Measurements from ENCODE around the gene CCDC93.

CCDC93 gene

DNA sequence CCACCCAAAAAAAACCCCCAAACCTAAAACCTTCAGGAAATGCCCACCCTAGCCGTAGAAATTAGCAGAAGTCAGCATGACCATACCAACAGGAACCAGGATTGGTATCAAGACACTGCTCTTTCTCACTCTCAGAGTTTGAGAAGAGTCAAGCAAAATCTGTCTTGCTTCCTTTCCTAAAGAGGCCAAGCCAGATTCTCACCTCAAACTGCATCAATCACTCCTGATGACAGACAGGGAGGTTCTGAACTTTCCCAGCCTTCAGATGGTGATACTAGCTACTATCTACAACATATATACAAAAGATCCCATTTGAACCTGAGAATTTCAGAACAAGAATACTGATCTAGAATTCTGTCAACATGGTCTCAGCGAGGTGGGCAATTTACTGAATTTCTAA is 29.7 kb downstream of the CCDC93 start:
- no peak for DNase-seq

DNA sequence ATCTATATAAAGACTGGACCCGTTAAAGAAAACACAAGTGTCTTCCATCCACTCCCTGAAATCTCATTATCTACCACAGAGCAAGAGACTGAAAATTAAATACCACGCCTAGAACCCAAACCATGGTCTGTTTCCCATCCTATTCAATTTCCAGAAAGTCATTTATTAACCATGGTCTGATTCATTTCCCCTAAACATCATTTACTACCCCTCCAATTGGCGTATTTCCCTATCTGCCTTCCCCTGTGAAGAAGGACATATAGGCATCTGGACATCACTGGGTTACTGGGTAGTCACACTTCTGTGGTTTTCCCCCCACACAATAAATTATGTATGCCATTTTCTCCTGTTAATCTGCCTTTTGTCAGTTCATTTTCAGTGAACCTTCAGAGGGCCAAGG is 30.8 kb downstream of the CCDC93 start:
- no peak for DNase-seq

GRCh38 chr2:117982376-117983033 is 31.4 kb downstream of the CCDC93 start:
- no peak for DNase-seq

DNA sequence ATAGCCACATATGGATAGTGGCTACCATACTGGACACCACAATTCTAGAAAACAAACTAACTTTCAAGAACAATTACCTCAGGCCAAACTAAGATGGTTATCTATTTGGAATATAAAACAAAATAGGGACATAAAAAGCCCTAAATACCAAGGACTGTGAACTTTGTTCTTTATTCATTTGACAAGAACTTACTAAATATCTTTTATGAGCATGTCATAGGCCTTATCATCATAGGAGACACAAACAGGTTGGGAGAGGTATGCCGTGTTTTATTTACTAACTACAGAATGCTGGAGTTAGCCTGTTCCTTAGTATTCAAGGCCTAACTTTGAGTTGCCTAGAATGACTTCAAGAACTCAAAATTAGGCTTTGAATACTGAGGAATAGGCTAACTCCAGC is 32.1 kb downstream of the CCDC93 start:
- DNase-seq = no peak

DNA sequence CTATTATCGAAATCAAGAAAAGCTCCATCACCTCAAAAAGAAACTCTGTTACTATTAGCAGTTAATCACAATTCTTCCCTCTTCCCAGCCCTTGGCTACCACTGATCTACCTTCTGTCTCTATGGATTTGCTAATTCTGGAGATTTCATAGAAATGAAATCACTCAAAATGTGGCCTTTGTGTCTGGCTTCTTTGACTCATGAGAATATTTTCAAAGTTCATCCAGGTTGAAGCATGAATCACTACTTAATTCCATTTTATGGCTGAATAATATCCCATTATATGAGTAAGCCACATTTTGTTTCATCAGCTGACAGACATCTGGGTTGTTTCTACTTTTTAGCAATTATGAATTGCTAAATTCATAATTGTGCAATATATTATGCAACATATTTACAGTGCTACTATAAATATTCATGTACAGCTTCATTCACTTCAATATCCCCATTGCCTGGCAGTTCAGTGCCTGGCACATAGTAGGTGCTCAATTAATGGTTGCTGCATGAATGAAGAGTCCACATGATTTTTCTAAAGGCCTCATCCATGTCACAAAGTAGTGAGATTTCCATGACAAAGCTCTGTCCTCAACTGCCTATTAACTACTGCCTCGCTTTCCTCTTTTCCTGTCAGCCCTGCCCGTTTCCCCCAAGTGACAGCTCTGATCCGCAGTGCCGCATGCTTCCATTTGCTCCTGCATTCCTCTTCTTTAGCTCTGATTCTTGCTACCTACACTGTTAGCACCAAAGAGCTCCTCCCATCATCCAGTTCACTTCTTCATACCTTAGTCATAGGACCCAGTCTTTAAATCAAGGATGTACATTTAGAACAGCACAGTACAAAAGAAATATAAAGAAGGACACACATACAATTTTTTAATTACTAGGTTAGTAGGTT is 32.8 kb downstream of the CCDC93 start:
- no peak for DNase-seq

- DNase-seq = no peak
These were observed 33.8 kb downstream of the CCDC93 start for GRCh38 chr2:117979911-117980701.

GRCh38 chr2:117977696-117978095 is 36.2 kb downstream of the CCDC93 start:
- DNase-seq = no peak

GRCh38 chr2:117976581-117976980 is 37.3 kb downstream of the CCDC93 start:
- no peak for DNase-seq

DNA sequence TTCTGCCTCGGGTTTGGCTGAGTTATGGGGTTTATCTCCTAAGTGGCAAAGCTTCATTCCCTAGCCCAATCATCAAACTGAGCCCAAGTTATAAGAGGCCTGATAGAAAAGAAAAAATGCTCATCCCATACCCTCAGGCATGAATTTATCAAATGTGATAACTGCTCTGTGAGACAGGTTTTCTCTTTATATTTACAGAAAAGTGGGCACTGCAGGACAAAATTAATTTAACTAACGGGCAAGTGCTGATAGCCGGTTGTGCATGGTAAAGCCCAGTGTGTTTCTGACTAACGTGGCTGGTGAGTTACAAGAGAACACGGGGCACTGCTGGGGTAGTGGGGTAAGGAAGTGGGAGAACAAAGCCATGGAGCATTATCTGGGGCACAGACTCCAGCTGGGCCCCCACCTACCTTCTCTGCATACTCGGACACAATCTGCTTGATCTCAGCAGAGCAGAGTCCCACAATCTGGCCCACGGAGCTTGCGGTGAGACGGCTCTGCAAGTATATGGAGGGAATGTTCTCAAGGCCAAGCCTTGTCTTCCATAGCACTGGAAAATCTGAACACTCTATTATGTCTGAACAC is 40.3 kb downstream of the CCDC93 start:
- no peak for DNase-seq

DNA sequence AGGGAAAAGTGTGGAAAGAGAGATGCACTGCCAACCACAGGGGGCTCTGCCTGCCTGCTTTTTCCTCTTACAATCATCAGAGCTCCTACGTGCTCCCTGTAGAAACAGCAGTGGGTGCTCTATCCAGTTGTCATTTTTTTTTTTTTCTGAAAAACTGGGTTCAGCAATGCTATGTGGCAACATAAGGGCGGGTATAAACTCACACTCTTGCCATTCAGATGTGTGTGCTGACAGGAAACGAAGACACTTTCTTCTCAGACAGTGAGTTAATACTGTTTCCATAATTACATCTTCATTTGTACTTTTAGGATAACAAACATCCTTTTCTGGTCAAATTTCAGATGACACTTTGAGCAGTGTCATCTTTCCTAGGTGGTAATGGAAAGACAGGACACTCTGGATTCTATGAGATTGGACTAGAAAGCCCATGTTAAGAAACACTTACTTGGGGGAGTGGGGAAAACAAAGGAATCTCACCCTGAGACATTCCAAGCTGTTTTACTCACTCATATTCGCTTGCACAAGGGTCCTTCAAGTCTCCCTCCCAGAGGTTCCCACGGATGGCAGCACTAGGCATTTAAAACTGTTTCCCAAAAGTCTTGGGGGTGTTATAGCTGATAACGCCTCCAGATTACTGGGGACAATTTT is 41.3 kb downstream of the CCDC93 start:
- DNase-seq = no peak

- DNase-seq = no peak
These were observed 45.1 kb downstream of the CCDC93 start for GRCh38 chr2:117968722-117969121.

DNA sequence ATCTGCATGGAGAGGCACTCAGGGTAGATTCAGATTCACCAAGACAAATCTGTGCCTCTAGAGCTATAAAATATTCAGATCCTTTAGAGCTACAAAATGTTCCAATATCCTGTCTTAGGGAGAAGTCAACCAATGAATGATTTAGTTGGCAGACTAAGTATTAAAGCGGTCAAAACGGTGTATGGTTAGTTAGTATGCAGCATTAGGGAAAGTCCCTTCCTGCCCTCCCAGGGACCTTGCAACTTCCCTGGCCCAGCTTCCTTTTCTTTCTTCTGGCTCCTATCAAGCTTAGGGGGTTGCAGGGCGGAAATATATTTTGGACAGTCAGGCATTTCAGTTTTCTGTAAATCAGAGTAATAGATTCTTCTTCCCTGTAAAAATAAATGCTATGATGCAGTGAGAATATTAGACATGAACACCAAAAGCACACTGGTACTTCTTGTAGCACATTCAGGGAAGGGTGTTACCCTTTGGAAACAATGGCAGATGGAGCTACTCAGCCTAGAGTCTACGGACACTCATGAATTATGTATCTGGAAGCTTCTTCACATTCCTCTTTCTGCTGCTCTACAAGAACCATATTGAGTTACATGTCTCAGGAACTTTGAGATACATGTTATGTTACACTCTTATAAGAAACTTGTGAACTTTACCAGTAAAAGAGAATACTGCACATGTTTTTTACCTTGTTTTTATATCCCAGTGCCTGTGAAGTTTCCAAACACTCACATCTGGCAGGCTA is 45.7 kb downstream of the CCDC93 start:
- no peak for DNase-seq

DNA sequence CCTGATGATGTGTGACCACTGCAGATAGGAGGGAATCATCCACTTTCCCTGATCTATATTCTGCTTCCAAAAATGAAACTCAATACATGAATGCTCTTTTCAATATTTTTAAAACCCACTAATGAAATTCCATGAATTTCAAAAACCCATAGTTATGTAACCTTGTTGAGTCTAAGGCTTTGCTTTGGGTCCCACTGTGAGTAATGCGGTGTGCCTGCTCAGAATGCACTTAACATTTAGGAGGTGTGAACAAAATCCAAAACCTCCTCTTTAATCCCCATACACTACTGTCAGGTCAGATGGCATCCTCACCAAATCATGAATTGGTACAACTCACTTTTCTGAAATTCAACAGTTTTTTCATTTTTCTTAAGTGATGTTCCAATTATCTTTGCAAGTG is 50.4 kb downstream of the CCDC93 start:
- no peak for DNase-seq

GRCh38 chr2:117961201-117961600 is 52.7 kb downstream of the CCDC93 start:
- no peak for DNase-seq

GRCh38 chr2:117960231-117960630 is 53.6 kb downstream of the CCDC93 start:
- no peak for DNase-seq

GRCh38 chr2:117958186-117958585 is 55.7 kb downstream of the CCDC93 start:
- DNase-seq = no peak

DNA sequence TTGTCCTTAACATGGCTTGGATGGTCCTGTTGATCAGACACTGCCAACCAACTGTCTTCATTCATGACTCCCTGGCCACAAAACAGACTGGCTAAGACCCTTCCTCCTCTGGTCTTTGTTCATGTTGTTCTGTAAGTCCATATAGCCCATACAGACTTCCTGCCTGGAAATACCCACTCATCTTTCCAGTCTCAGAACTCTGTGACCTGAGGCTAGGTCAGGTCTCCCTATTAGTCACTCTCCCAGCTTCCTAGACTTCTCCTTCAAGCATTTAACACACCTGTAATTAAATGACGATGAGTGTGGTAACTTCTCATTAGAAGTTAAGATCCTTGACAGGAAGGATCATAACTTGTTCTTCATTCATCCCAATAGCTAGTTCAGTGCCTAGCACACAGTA is 56.3 kb downstream of the CCDC93 start:
- no peak for DNase-seq

GRCh38 chr2:117956036-117956796 is 57.7 kb downstream of the CCDC93 start:
- DNase-seq = no peak

- DNase-seq = no peak
These were observed 60.6 kb downstream of the CCDC93 start for GRCh38 chr2:117953231-117953630.

GRCh38 chr2:117952701-117953100 is 61.2 kb downstream of the CCDC93 start:
- DNase-seq = no peak

- no peak for DNase-seq
These were observed 61.6 kb downstream of the CCDC93 start for GRCh38 chr2:117952228-117952627.
